BJ (cell line): Measurements from ENCODE around the gene QSOX2. TPM values are rescaled to one million over a fixed set of nuclear protein-coding genes. Genes with fewer than 3 reads are reported as not detected.

Source experiments
- CTCF ChIA-PET: fragments of 350-600 bp; formaldehyde crosslinking; extraction: SDS; loops from one replicate; lab custom pipeline; 2021; ENCODE audit warnings: antibody characterized with exemption, inconsistent platforms; lab: Yijun Ruan, JAX
- POLR2A ChIA-PET: fragments of 300-600 bp; sonication (Branson Sonifier 250); formaldehyde crosslinking; extraction: SDS; loops from one replicate; lab custom pipeline; 2021; ENCODE audit warnings: antibody characterized with exemption; lab: Charles Lee
- DNase-seq: peaks from one replicate; pipeline ENCODE4 v3.0.0-alpha.2; 2011; ENCODE audit warnings: low read depth
- H3K27me3 ChIP-seq: 2 replicates; pipeline ENCODE4 v1.6.0; 2011; ENCODE audit warnings: low read length; ENCODE audit not compliant: control insufficient read depth, insufficient read depth
- H3K36me3 ChIP-seq: 2 replicates; pipeline ENCODE4 v1.5.1; 2011; ENCODE audit warnings: low read length; ENCODE audit not compliant: control insufficient read depth, insufficient read depth
- H3K4me3 ChIP-seq: 2 replicates; pipeline ENCODE4 v1.5.1; 2011; ENCODE audit warnings: low read depth, mild to moderate bottlenecking, control low read depth, low read length
- CTCF ChIP-seq: IDR thresholded peaks from 2 replicates; pipeline ENCODE4 v1.5.1; 2011; ENCODE audit warnings: low read depth, mild to moderate bottlenecking, control low read depth, inconsistent platforms, low read length, moderate library complexity; ENCODE audit not compliant: insufficient read depth
- polyA plus RNA-seq: library from polyadenylated mRNA; depleted of rRNA; stranded (reverse); fragments of >200 nt; gene quantifications from 2 replicates; pipeline ENCODE4 v1.2.3, GENCODE V29; 2011

QSOX2 gene
- polyA plus RNA-seq, 1 experiment, result 7.0 TPM

GRCh38 chr9:136213733-136214132, 31.9 kb downstream of the QSOX2 start:
- no peak for TF ChIP-seq CTCF
- Histone ChIP-seq H3K36me3 (peaks cover 20% of the 10 kb centered on the region), H3K4me3 (no peak overlapping the region), H3K27me3 (no peaks in the 10 kb centered on the region)
- no peak for DNase-seq
- POLR2A ChIA-PET, result no interaction called here
- CTCF ChIA-PET, result no interaction called here

GRCh38 chr9:136212345-136212950, 33.2 kb downstream of the QSOX2 start:
- CTCF ChIA-PET, result interaction anchor here (1.0 kb wide), 1 partner anchor 14 kb away, joined by 3 read pairs; no protein-coding TSS in a partner anchor
- no peak for DNase-seq
- H3K4me3 ChIP-seq, result no peak overlapping the region
- H3K27me3 ChIP-seq, result no peaks in the 10 kb centered on the region
- POLR2A ChIA-PET, result no interaction called here
- no peak for TF ChIP-seq CTCF
- H3K36me3 ChIP-seq, result peaks cover 17% of the 10 kb centered on the region

- Histone ChIP-seq H3K4me3 (no peak overlapping the region), H3K36me3 (peaks cover 17% of the 10 kb centered on the region), H3K27me3 (no peaks in the 10 kb centered on the region)
- CTCF ChIA-PET, result interaction anchor here (1.0 kb wide), 1 partner anchor 15 kb away, joined by 3 read pairs; no protein-coding TSS in a partner anchor
- no peak for DNase-seq
- POLR2A ChIA-PET, result no interaction called here
- TF ChIP-seq CTCF, result no peak
Measured at GRCh38 chr9:136211441-136212344, 33.9 kb downstream of the QSOX2 start.

GRCh38 chr9:136211006-136211405, 34.6 kb downstream of the QSOX2 start:
- ChIA-PET POLR2A (no interaction called here), CTCF (interaction anchor here (1.1 kb wide), 1 partner anchor 14 kb away, joined by 3 read pairs; no protein-coding TSS in a partner anchor)
- Histone ChIP-seq H3K36me3 (peaks cover 16% of the 10 kb centered on the region), H3K27me3 (no peaks in the 10 kb centered on the region), H3K4me3 (no peak overlapping the region)
- no peak for TF ChIP-seq CTCF
- no peak for DNase-seq

GRCh38 chr9:136210276-136210675, 35.3 kb downstream of the QSOX2 start:
- Histone ChIP-seq H3K27me3 (no peaks in the 10 kb centered on the region; the same call in 1 of the 2 replicates), H3K4me3 (no peak overlapping the region), H3K36me3 (peaks cover 14% of the 10 kb centered on the region)
- ChIA-PET POLR2A (no interaction called here), CTCF (interaction anchor here (1.1 kb wide), 1 partner anchor 14 kb away, joined by 3 read pairs; no protein-coding TSS in a partner anchor)
- TF ChIP-seq CTCF, result no peak
- DNase-seq, result no peak
